Neuronal stem cell (in vitro differentiated cells): ENCODE results near the gene ARPP21.

ENCODE experiments used
- DNase-seq: peaks from one replicate; pipeline ENCODE4 v3.0.0-alpha.2; 2013; ENCODE audit warnings: low spot score
- H2AFZ ChIP-seq: one replicate; pipeline ENCODE4 v1.6.1; 2013; ENCODE audit warnings: mild to moderate bottlenecking, low read length, inconsistent platforms
- H2AK5ac ChIP-seq: 2 replicates; pipeline ENCODE4 v1.6.1; 2013; ENCODE audit warnings: low read depth, mild to moderate bottlenecking, inconsistent platforms, low read length, moderate library complexity, mixed read lengths
- H2BK120ac ChIP-seq: 2 replicates; pipeline ENCODE4 v1.6.1; 2013; ENCODE audit warnings: low read depth, mild to moderate bottlenecking, inconsistent platforms, low read length, moderate library complexity, mixed read lengths
- H2BK12ac ChIP-seq: one replicate; pipeline ENCODE4 v1.6.1; 2013; ENCODE audit warnings: low read length, inconsistent platforms
- H2BK15ac ChIP-seq: 2 replicates; pipeline ENCODE4 v1.6.1; 2013; ENCODE audit warnings: mild to moderate bottlenecking, low read length, inconsistent platforms, mixed read lengths
- H2BK5ac ChIP-seq: one replicate; pipeline ENCODE4 v1.6.1; 2013; ENCODE audit warnings: inconsistent platforms, mild to moderate bottlenecking, low read length, moderate library complexity
- H3K14ac ChIP-seq: one replicate; pipeline ENCODE4 v1.6.1; 2013; ENCODE audit warnings: low read length, inconsistent platforms
- H3K18ac ChIP-seq: 2 replicates; pipeline ENCODE4 v1.6.1; 2013; ENCODE audit warnings: low read length, inconsistent platforms
- H3K23ac ChIP-seq: 2 replicates; pipeline ENCODE4 v1.6.1; 2013; ENCODE audit warnings: low read depth, mild to moderate bottlenecking, mixed read lengths, low read length, inconsistent platforms; ENCODE audit not compliant: poor library complexity
- H3K27ac ChIP-seq: replicated peaks from 3 replicates; pipeline ENCODE4 v1.5.1; 2013; ENCODE audit warnings: low read length, inconsistent platforms
- H3K27me3 ChIP-seq, 3 experiments: 2 replicates each; pipeline ENCODE4 v1.6.1; 2013; ENCODE audit warnings: low read length in 3 of 3, mild to moderate bottlenecking in 2 of 3, inconsistent platforms in 1 of 3, low read depth in 1 of 3, mixed read lengths in 1 of 3, moderate library complexity in 1 of 3; ENCODE audit not compliant: control insufficient read depth in 3 of 3, insufficient read depth in 3 of 3
- H3K36me3 ChIP-seq, 2 donors: replicated peaks in 1 of 2; 2 replicates each; pipeline ENCODE4 v1.6.1; 2013; ENCODE audit warnings: low read length in 2 of 2; ENCODE audit not compliant: control insufficient read depth in 2 of 2, insufficient read depth in 2 of 2
- H3K4ac ChIP-seq: 2 replicates; pipeline ENCODE4 v1.6.1; 2013; ENCODE audit warnings: inconsistent platforms, mild to moderate bottlenecking, low read length, moderate library complexity
- H3K4me1 ChIP-seq, 2 donors: 1 replicate in 1 of 2; 2 replicates in 1 of 2; pipeline ENCODE4 v1.6.1; 2013; ENCODE audit warnings: low read length in 2 of 2, low read depth in 1 of 2; ENCODE audit not compliant: control insufficient read depth in 2 of 2, insufficient read depth in 1 of 2
- H3K4me2 ChIP-seq: one replicate; pipeline ENCODE4 v1.6.1; 2013; ENCODE audit warnings: mild to moderate bottlenecking, low read length, inconsistent platforms; ENCODE audit not compliant: insufficient read depth, poor library complexity, severe bottlenecking
- H3K4me3 ChIP-seq, 2 donors: 2 replicates each; pipeline ENCODE4 v1.5.1; 2013; ENCODE audit warnings: low read length in 2 of 2, mild to moderate bottlenecking in 2 of 2, inconsistent platforms in 1 of 2, moderate library complexity in 1 of 2
- H3K79me1 ChIP-seq: one replicate; pipeline ENCODE4 v1.6.1; 2013; ENCODE audit warnings: low read depth, mild to moderate bottlenecking, inconsistent platforms, low read length, moderate library complexity
- H3K9ac ChIP-seq: one replicate; pipeline ENCODE4 v1.6.1; 2013; ENCODE audit warnings: mild to moderate bottlenecking, low read depth, low read length, inconsistent platforms; ENCODE audit not compliant: poor library complexity
- H3K9me3 ChIP-seq, 2 donors: replicated peaks in 1 of 2; 2 replicates each; pipeline versions ENCODE3 to v1.6.1; 2013; ENCODE audit warnings: low read length in 2 of 2, mild to moderate bottlenecking in 2 of 2, inconsistent platforms in 1 of 2, low read depth in 1 of 2, mixed read lengths in 1 of 2, moderate library complexity in 1 of 2; ENCODE audit not compliant: control insufficient read depth in 2 of 2, insufficient read depth in 1 of 2
- H4K8ac ChIP-seq: one replicate; pipeline ENCODE4 v1.6.1; 2013; ENCODE audit warnings: low read depth, mild to moderate bottlenecking, inconsistent platforms, low read length, moderate library complexity
- H4K91ac ChIP-seq: one replicate; pipeline ENCODE4 v1.6.1; 2013; ENCODE audit warnings: low read length, low read depth, mild to moderate bottlenecking, inconsistent platforms; ENCODE audit not compliant: poor library complexity
- WGBS, 2 donors: extraction: QIAGEN DNeasy Blood & Tissue Kit; methylation state at CpG; one replicate each; pipeline ENCODE4 v1.1.7; 2013; ENCODE audit warnings: missing lambda C conversion rate in 2 of 2, mixed read lengths in 1 of 2; ENCODE audit not compliant: insufficient read length in 2 of 2, insufficient replicate concordance in 1 of 2; ENCODE audit errors: extremely low coverage in 2 of 2; 5-methylcytosine and 5-hydroxymethylcytosine counted together

The ARPP21 gene

DNA sequence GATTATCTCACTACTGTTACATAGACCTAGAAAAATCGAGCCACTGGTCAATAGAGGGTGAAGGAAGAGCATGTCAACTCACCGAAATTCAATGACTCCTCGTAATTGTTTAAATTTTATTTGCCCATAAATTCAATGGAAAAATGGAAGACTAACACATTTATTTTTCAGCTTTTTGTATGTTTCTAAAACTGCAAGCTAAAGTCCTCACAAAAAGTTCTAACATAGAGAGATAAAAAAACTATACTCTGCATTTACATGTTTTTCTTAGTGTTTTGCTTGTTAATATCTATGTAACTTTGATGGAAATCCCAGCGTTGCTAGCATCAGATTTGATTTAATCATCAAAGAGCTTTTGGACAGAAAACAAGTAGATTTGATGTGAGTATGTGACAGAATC is 6.8 kb downstream of the ARPP21 start:
- no peak overlapping the region for H4K8ac ChIP-seq
- no peak overlapping the region for H2BK15ac ChIP-seq
- no peak overlapping the region for H3K4me2 ChIP-seq
- H3K27ac ChIP-seq, result no peak overlapping the region
- WGBS, 2 donors, result no CpG with 5 or more reads among the region's 4 CpGs
- no peak overlapping the region for H3K4me3 ChIP-seq
- no peak overlapping the region for H3K18ac ChIP-seq
- H2BK120ac ChIP-seq, result no peak overlapping the region
- H3K23ac ChIP-seq, result no peak overlapping the region
- no peak overlapping the region for H2BK5ac ChIP-seq
- H3K14ac ChIP-seq, result no peak overlapping the region
- DNase-seq, result no peak
- H2AK5ac ChIP-seq, result no peak overlapping the region
- no peak overlapping the region for H3K4ac ChIP-seq
- no peaks in the 10 kb centered on the region for H3K4me1 ChIP-seq
- H2BK12ac ChIP-seq, result no peak overlapping the region
- no peaks in the 10 kb centered on the region for H3K36me3 ChIP-seq
- no peak overlapping the region for H4K91ac ChIP-seq
- H3K79me1 ChIP-seq, result no peaks in the 10 kb centered on the region
- H3K9ac ChIP-seq, result no peak overlapping the region
- no peaks in the 10 kb centered on the region for H3K9me3 ChIP-seq
- H3K27me3 ChIP-seq, result peaks cover 0 to 10% (median 0%) of the 10 kb centered on the region in 3 experiments
- H2AFZ ChIP-seq, result no peak overlapping the region

DNA sequence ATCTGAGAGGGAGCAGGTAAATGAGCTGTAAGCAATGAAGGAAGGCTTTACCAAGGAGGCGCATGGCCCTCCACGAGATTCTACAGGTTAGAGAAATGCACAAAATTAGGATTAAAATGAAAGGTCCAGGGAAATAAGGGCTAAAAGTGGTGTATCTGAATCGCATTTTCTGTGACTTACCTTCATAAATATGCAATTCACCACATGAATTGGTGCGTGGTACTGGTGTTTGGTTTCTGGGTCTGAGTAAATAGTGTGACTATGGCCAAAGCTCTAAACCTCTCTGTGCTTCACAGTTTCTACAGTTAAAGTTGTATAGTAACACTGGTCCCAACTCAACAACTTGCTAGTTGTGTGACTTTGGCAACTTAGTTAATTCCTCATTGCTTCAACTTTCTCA is 8.1 kb downstream of the ARPP21 start:
- Histone ChIP-seq H3K4me1 (peaks cover 0 to 4% of the 10 kb centered on the region in 2 donors), H4K91ac (no peak overlapping the region), H3K23ac (no peak overlapping the region), H3K18ac (no peak overlapping the region), H3K36me3 (no peaks in the 10 kb centered on the region), H3K4ac (no peak overlapping the region), H2BK15ac (no peak overlapping the region), H3K4me2 (no peak overlapping the region), H2BK12ac (no peak overlapping the region), H3K27me3 (no peaks in the 10 kb centered on the region), H2AFZ (no peak overlapping the region), H3K9ac (no peak overlapping the region), H3K27ac (no peak overlapping the region), H3K14ac (no peak overlapping the region), H3K9me3 (no peaks in the 10 kb centered on the region), H2AK5ac (no peak overlapping the region), H2BK120ac (no peak overlapping the region), H3K4me3 (no peak overlapping the region), H4K8ac (no peak overlapping the region), H3K79me1 (no peaks in the 10 kb centered on the region), H2BK5ac (no peak overlapping the region)
- no CpG with 5 or more reads among the region's 4 CpGs for WGBS, 2 donors
- no peak for DNase-seq

DNA sequence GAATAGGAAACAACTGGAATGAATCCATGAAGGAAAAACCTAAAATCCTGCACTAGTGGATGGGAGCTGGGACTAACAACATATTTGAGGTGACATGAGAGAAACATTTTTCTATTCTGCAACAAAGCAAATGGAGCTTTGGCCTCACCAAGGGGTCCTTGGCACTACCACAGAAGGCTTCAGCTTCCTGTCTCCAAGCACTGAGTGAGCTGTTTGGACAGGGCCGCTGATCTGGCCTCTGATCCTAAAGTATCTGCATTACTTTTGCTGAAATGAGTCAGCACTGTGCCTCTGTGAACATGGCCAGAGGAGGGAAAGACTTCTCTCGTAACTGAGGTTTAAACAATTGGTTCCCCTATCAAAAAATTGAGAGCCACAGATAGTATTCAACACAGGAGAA is 9.0 kb downstream of the ARPP21 start:
- Histone ChIP-seq H3K18ac (no peak overlapping the region), H2BK5ac (no peak overlapping the region), H3K79me1 (no peaks in the 10 kb centered on the region), H3K9me3 (no peaks in the 10 kb centered on the region), H2BK120ac (no peak overlapping the region), H3K14ac (no peak overlapping the region), H3K27me3 (no peaks in the 10 kb centered on the region), H2AFZ (peak overlapping the region; percentile 60), H4K91ac (no peak overlapping the region), H3K4me3 (no peak overlapping the region), H3K23ac (no peak overlapping the region), H3K4me2 (no peak overlapping the region), H2AK5ac (no peak overlapping the region), H3K27ac (no peak overlapping the region), H3K36me3 (no peaks in the 10 kb centered on the region), H2BK15ac (no peak overlapping the region), H3K4ac (no peak overlapping the region), H4K8ac (no peak overlapping the region), H3K4me1 (peaks cover 0 to 4% of the 10 kb centered on the region in 2 donors), H2BK12ac (no peak overlapping the region), H3K9ac (no peak overlapping the region)
- no CpG with 5 or more reads among the region's 2 CpGs for WGBS, 2 donors
- no peak for DNase-seq

DNA sequence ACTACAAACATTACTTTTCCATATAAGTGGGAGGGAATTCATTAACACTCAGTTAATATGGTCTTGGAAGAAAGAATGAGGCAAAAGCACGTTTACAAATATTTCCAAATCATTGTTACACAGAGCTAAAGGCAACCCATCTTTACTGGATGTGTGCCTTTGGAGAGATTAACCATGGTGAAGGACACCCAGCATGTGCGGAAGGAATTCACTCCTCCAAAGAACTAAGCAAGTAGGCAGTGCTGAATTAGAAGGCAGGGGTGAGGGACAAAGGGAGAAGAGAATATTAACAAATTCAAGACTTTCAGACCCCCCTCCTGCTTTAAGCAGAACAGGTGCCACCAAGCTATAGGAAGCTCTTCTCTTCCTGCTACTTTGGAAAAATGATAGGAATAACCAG is 10.1 kb downstream of the ARPP21 start:
- no CpG with 5 or more reads among the region's 2 CpGs for WGBS, 2 donors
- no peak for DNase-seq
- Histone ChIP-seq H3K9ac (no peak overlapping the region), H3K14ac (no peak overlapping the region), H3K27me3 (no peaks in the 10 kb centered on the region), H3K23ac (no peak overlapping the region), H3K18ac (no peak overlapping the region), H2BK120ac (no peak overlapping the region), H4K8ac (no peak overlapping the region), H3K36me3 (no peaks in the 10 kb centered on the region), H2BK5ac (no peak overlapping the region), H3K4me1 (peaks cover 0 to 4% of the 10 kb centered on the region in 2 donors), H3K4ac (no peak overlapping the region), H3K4me2 (no peak overlapping the region), H3K4me3 (no peak overlapping the region), H2AK5ac (no peak overlapping the region), H3K79me1 (no peaks in the 10 kb centered on the region), H4K91ac (no peak overlapping the region), H2AFZ (no peak overlapping the region), H3K27ac (no peak overlapping the region), H2BK15ac (no peak overlapping the region), H3K9me3 (no peaks in the 10 kb centered on the region), H2BK12ac (no peak overlapping the region)
